ENCODE data around the gene MARCHF5.

GRCh38 chr10:92242380-92242779, 48.6 kb upstream of the MARCHF5 start:
- no peak for TF ChIP-seq CTCF (IDR thresholded peaks at IDR 0.05)
- no peak for TF ChIP-seq POLR2A (IDR thresholded peaks at IDR 0.05)

Measured in lower leg skin (tissue), 3 donors.